Testis (tissue), 3 donors: Measurements from ENCODE around the gene SERPINA4. TPM values are rescaled to one million over a fixed set of nuclear protein-coding genes. Genes with fewer than 3 reads are reported as not detected.

Source experiments
- DNase-seq: peaks from one replicate; pipeline ENCODE4 v3.0.0-alpha.2; 2019
- H3K27ac ChIP-seq, 2 donors: fragments of 200-600 bp; sonication (generic); one replicate each; pipeline ENCODE4 v1.5.1; 2019
- H3K27me3 ChIP-seq: fragments of 200-600 bp; sonication (generic); one replicate; pipeline ENCODE4 v1.5.1; 2019
- H3K36me3 ChIP-seq: fragments of 200-600 bp; sonication (generic); one replicate; pipeline ENCODE4 v1.5.1; 2017; ENCODE audit warnings: low read depth; ENCODE audit errors: missing control alignments
- H3K4me1 ChIP-seq: fragments of 200-600 bp; sonication (generic); one replicate; pipeline ENCODE4 v1.5.1; 2019
- H3K4me3 ChIP-seq, 2 donors: fragments of 200-600 bp; sonication (generic); one replicate each; pipeline ENCODE4 v1.5.1; 2017 to 2019
- H3K9me3 ChIP-seq: fragments of 200-600 bp; sonication (generic); one replicate; pipeline ENCODE4 v1.5.1; 2017
- CTCF ChIP-seq, 3 experiments: fragments of 450-650 bp in 2 of 3; fragments of 200-600 bp in 1 of 3; sonication (generic) in 1 of 3; IDR thresholded peaks; one replicate each; pipeline ENCODE4 v1.5.1; 2016 to 2019; ENCODE audit warnings: antibody characterized with exemption in 3 of 3, mild to moderate bottlenecking in 2 of 3, moderate library complexity in 1 of 3
- POLR2A ChIP-seq: fragments of 450-650 bp; IDR thresholded peaks from one replicate; pipeline ENCODE4 v1.6.1; 2017; ENCODE audit warnings: antibody characterized with exemption, mild to moderate bottlenecking, moderate library complexity
- WGBS, 2 donors: methylation state at CpG; one replicate each; pipeline ENCODE4 v1.1.5; 2018; 5-methylcytosine and 5-hydroxymethylcytosine counted together
- intact Hi-C: fragments of 100-400 bp; cut with DNase I; formaldehyde crosslinking; loops from one replicate; pipeline ENCODE4 v1.15.1; 2023; ENCODE audit warnings: low total_unique reads
- polyA plus RNA-seq: library from polyadenylated mRNA; stranded (reverse); fragments of 350-450 nt; fragmentation: Illumina TruSeq; extraction: RNeasy Lipid Tissue Mini Kit (QIAGEN cat#74804); gene quantifications from one replicate; pipeline ENCODE4 v1.2.3, GENCODE V29; 2014; ENCODE audit warnings: low read depth, low replicate concordance; ENCODE audit not compliant: insufficient read depth
- total RNA-seq, 2 donors: library from RNA; depleted of rRNA; stranded (reverse); fragments of >200 nt; gene quantifications; one replicate each; pipeline ENCODE4 v1.2.3, GENCODE V29; 2016

Gene SERPINA4
- total and polyA plus RNA-seq, 3 donors from 2014 or later = 0.19 to 0.25 TPM; not detected in 1

GRCh38 chr14:94614802-94615201, 53.6 kb downstream of the SERPINA4 start:
- no peaks in the 10 kb centered on the region for H3K9me3 ChIP-seq
- no peaks in the 10 kb centered on the region for H3K36me3 ChIP-seq
- peaks cover 13% of the 10 kb centered on the region for H3K4me1 ChIP-seq
- no peak overlapping the region for H3K27ac ChIP-seq
- intact Hi-C loops = no loop called here
- 91 to 94% methylated on average over 7 of the region's 7 CpGs for WGBS, 2 donors
- DNase-seq = no peak
- H3K4me3 ChIP-seq = no peak overlapping the region
- TF ChIP-seq CTCF (IDR thresholded peaks at IDR 0.05) = no peak
- TF ChIP-seq POLR2A = no peak
- no peaks in the 10 kb centered on the region for H3K27me3 ChIP-seq

GRCh38 chr14:94615254-94615653, 54.0 kb downstream of the SERPINA4 start:
- no peaks in the 10 kb centered on the region for H3K27me3 ChIP-seq
- TF ChIP-seq POLR2A (no peak), CTCF (IDR thresholded peaks at IDR 0.05) (no peak)
- no peaks in the 10 kb centered on the region for H3K9me3 ChIP-seq
- no peaks in the 10 kb centered on the region for H3K36me3 ChIP-seq
- DNase-seq = no peak
- H3K4me3 ChIP-seq = no peak overlapping the region
- peaks cover 13% of the 10 kb centered on the region for H3K4me1 ChIP-seq
- no peak overlapping the region for H3K27ac ChIP-seq
- 96% methylated on average over 3 of the region's 3 CpGs; no CpG with 5 or more reads in 1 of the 2 donors for WGBS, 2 donors
- intact Hi-C loops = no loop called here

- WGBS, 2 donors = 92 to 94% methylated on average over 8 of the region's 8 CpGs
- Histone ChIP-seq H3K27ac (no peak overlapping the region), H3K9me3 (no peaks in the 10 kb centered on the region), H3K36me3 (no peaks in the 10 kb centered on the region), H3K27me3 (no peaks in the 10 kb centered on the region), H3K4me3 (no peak overlapping the region), H3K4me1 (peaks cover 13% of the 10 kb centered on the region)
- TF ChIP-seq POLR2A (no peak), CTCF (IDR thresholded peaks at IDR 0.05) (no peak)
- DNase-seq = no peak
- intact Hi-C loops = no loop called here
These were observed 54.8 kb downstream of the SERPINA4 start for GRCh38 chr14:94615823-94616570.

- intact Hi-C loops = no loop called here
- Histone ChIP-seq H3K27ac (no peak overlapping the region), H3K27me3 (no peaks in the 10 kb centered on the region), H3K36me3 (no peaks in the 10 kb centered on the region), H3K9me3 (no peaks in the 10 kb centered on the region), H3K4me3 (no peak overlapping the region), H3K4me1 (peaks cover 7% of the 10 kb centered on the region)
- DNase-seq = no peak
- WGBS, 2 donors = 90 to 92% methylated on average over 5 of the region's 5 CpGs
- TF ChIP-seq POLR2A (no peak), CTCF (IDR thresholded peaks at IDR 0.05) (no peak)
These were observed 56.2 kb downstream of the SERPINA4 start for GRCh38 chr14:94617366-94617941.
